Endothelial cell of umbilical vein (primary cell): ENCODE measurements around the gene PHF12. TPM values are rescaled to one million over a fixed set of nuclear protein-coding genes. Genes with fewer than 3 reads are reported as not detected.

Source experiments
- BruUV-seq: library from RNA; stranded (reverse); fragments of 400-500 nt; replicated peaks from 2 replicates; lab custom pipeline; 2021; lab: Mats Ljungman, UMichigan
- CTCF ChIA-PET: fragments of 300-600, 350-600 bp; sonication (Branson Sonifier 250); formaldehyde crosslinking; loops from one replicate; lab custom pipeline; 2021; ENCODE audit warnings: antibody characterized with exemption, inconsistent platforms; lab: Charles Lee
- POLR2A ChIA-PET: fragments of 300-600, 350-600 bp; sonication (Branson Sonifier 250); formaldehyde crosslinking; loops from one replicate; lab custom pipeline; 2021; ENCODE audit warnings: antibody characterized with exemption, inconsistent platforms; lab: Charles Lee
- DNase-seq: peaks from one replicate; pipeline ENCODE4 v3.0.0-alpha.2; 2011; ENCODE audit warnings: low read depth, low spot score
- FAIRE-seq: peaks from 2 replicates; lab custom pipeline; 2011; peaks lifted over from hg19 to GRCh38; lab: Jason Lieb, UNC
- H2AFZ ChIP-seq: 2 replicates; pipeline ENCODE4 v1.6.0; 2012; ENCODE audit warnings: low read depth, low read length, control low read depth, inconsistent platforms
- H3K27ac ChIP-seq: 2 replicates; pipeline ENCODE4 v1.5.1; 2011; ENCODE audit warnings: low read depth, mild to moderate bottlenecking, control low read depth, low read length, moderate library complexity; ENCODE audit not compliant: insufficient read depth
- H3K27me3 ChIP-seq, 2 experiments: 2 replicates each; pipeline versions ENCODE4 v1.6.0 to v1.6.1; 2011; ENCODE audit warnings: low read length in 2 of 2, mixed read lengths in 1 of 2; ENCODE audit not compliant: control insufficient read depth in 2 of 2, insufficient read depth in 2 of 2
- H3K36me3 ChIP-seq, 2 experiments: 2 replicates in 1 of 2; 3 replicates in 1 of 2; pipeline ENCODE4 v1.5.1; 2011; ENCODE audit warnings: low read length in 2 of 2, mild to moderate bottlenecking in 1 of 2, moderate library complexity in 1 of 2; ENCODE audit not compliant: control insufficient read depth in 2 of 2, insufficient read depth in 2 of 2; ENCODE audit errors: extremely low read depth in 1 of 2
- H3K4me1 ChIP-seq: 3 replicates; pipeline ENCODE4 v1.5.1; 2011; ENCODE audit warnings: mild to moderate bottlenecking, low read length; ENCODE audit not compliant: control insufficient read depth, insufficient read depth; ENCODE audit errors: extremely low read depth
- H3K4me2 ChIP-seq: 2 replicates; pipeline ENCODE4 v1.6.1; 2011; ENCODE audit warnings: low read length, control low read depth, mixed read lengths; ENCODE audit not compliant: insufficient read depth
- H3K4me3 ChIP-seq, 3 experiments: fragments of 200-600 bp in 1 of 3; sonication (generic), shearing (Covaris generic) in 1 of 3; replicated peaks in 1 of 3; 2 replicates each; pipeline ENCODE4 v1.5.1; 2011 to 2016; ENCODE audit warnings: control low read depth in 3 of 3, low read length in 3 of 3, mild to moderate bottlenecking in 2 of 3, inconsistent platforms in 1 of 3, low read depth in 1 of 3, moderate library complexity in 1 of 3; ENCODE audit not compliant: insufficient read depth in 1 of 3
- H3K79me2 ChIP-seq: 2 replicates; pipeline ENCODE4 v1.6.0; 2012; ENCODE audit warnings: low read length, inconsistent platforms; ENCODE audit not compliant: control insufficient read depth, insufficient read depth
- H3K9ac ChIP-seq: replicated peaks from 2 replicates; pipeline ENCODE3; 2011; ENCODE audit warnings: low read length, control low read depth; ENCODE audit not compliant: insufficient read depth; ENCODE audit errors: extremely low read depth
- H3K9me1 ChIP-seq: replicated peaks from 3 replicates; pipeline ENCODE4 v1.6.0; 2011; ENCODE audit warnings: mild to moderate bottlenecking, low read length; ENCODE audit not compliant: control insufficient read depth, insufficient read depth; ENCODE audit errors: extremely low read depth
- H3K9me3 ChIP-seq: replicated peaks from 2 replicates; pipeline ENCODE4 v1.5.1; 2012; ENCODE audit warnings: low read length, inconsistent platforms; ENCODE audit not compliant: control insufficient read depth, insufficient read depth
- H4K20me1 ChIP-seq: replicated peaks from 2 replicates; pipeline ENCODE3; 2011; ENCODE audit warnings: mild to moderate bottlenecking, low read length; ENCODE audit not compliant: control insufficient read depth, insufficient read depth; ENCODE audit errors: extremely low read depth
- EZH2 ChIP-seq: IDR thresholded peaks from 2 replicates; pipeline ENCODE4 v1.6.1; 2012; ENCODE audit warnings: borderline replicate concordance, low read depth, mild to moderate bottlenecking, moderate library complexity, low read length, inconsistent platforms; ENCODE audit not compliant: severe bottlenecking
- FOS ChIP-seq: IDR thresholded peaks from 2 replicates; pipeline ENCODE4 v1.6.1; 2011; ENCODE audit warnings: mild to moderate bottlenecking, low read length, moderate library complexity, borderline replicate concordance; ENCODE audit not compliant: insufficient read depth
- GATA2 ChIP-seq: IDR thresholded peaks from 2 replicates; pipeline ENCODE4 v1.7.0; 2011; ENCODE audit warnings: low read depth, mild to moderate bottlenecking, moderate library complexity, mixed read lengths, low read length; ENCODE audit not compliant: insufficient read length, insufficient read depth
- JUN ChIP-seq: IDR thresholded peaks from 2 replicates; pipeline ENCODE4 v1.6.1; 2011; ENCODE audit warnings: borderline replicate concordance, low read depth; ENCODE audit not compliant: insufficient read length, insufficient read depth
- MYC ChIP-seq: IDR thresholded peaks from one replicate; pipeline ENCODE4 v1.6.1; 2011; ENCODE audit warnings: mild to moderate bottlenecking, low read depth, low read length
- POLR2A ChIP-seq: IDR thresholded peaks from 2 replicates; pipeline ENCODE4 v1.6.1; 2012; ENCODE audit warnings: low read depth, mild to moderate bottlenecking, control low read depth, low read length
- POLR2AphosphoS5 ChIP-seq: IDR thresholded peaks from 2 replicates; pipeline ENCODE4 v1.6.1; 2012; ENCODE audit warnings: low read depth, mild to moderate bottlenecking, control low read depth, low read length, moderate library complexity; ENCODE audit not compliant: insufficient read depth
- dilution Hi-C: fragments of 300-500 bp; cut with MboI; formaldehyde crosslinking; loops from one replicate; pipeline ENCODE4 v1.15.0; 2019; ENCODE audit warnings: low sequenced_read_pairs; ENCODE audit not compliant: extremely low pct_ligation_motif_present
- intact Hi-C: fragments of 100-400 bp; cut with micrococcal nuclease; formaldehyde crosslinking; loops from one replicate; pipeline ENCODE4 v1.10.0; 2022
- polyA plus RNA-seq, 4 experiments: library from polyadenylated mRNA; depleted of rRNA in 3 of 4; stranded (reverse) in 3 of 4; unstranded in 1 of 4; fragments of >200 nt; gene quantifications; 2 replicates each; pipeline versions ENCODE4 v1.2.1 to v1.2.3, GENCODE V29; 2011 to 2012; ENCODE audit warnings: missing spikeins in 1 of 4
- total RNA-seq: library from RNA; stranded (reverse); gene quantifications from 2 replicates; pipeline ENCODE4 v1.2.3, GENCODE V29; 2021
- TF ChIP-seq, protein P1 (sequence below), 2 donors: IDR thresholded peaks; 1 replicate in 1 of 2; 2 replicates in 1 of 2; pipeline ENCODE4 v1.5.1; 2011; ENCODE audit warnings: low read length in 2 of 2, mild to moderate bottlenecking in 2 of 2, moderate library complexity in 2 of 2, control low read depth in 1 of 2, inconsistent platforms in 1 of 2, low read depth in 1 of 2; ENCODE audit not compliant: insufficient read depth in 1 of 2; ENCODE audit errors: extremely low read depth in 1 of 2
- TF ChIP-seq, protein P2 (sequence below): IDR thresholded peaks from 2 replicates; pipeline ENCODE4 v1.6.1; 2011; ENCODE audit not compliant: insufficient read depth, insufficient read length

Gene PHF12
- total and polyA plus RNA-seq, 2 donors (not counting 3 experiments of a cell fraction or from before 2014, with no cell fraction given): 26.6 to 44.2 TPM

DNA sequence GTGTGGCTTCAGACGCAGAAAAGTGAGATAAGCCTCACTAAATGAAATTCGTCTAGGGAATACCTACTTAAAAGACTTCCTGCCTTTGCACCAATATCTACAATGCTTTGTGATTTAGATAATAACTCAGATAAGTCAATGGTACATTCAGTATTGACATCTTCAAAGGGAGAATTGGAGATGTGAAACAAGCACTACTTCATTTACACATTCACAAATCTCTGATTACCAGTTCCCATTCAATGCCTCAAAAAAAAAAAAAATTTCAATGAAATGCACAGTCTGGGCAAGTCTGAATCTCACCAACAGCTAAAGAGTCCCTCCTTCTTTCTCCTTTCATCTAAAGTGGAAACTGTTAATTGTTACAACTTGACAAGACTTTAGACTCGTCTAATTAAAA lies 3.7 kb downstream of the PHF12 start:
- POLR2A ChIA-PET: no interaction called here
- Histone ChIP-seq H3K27me3 (no peaks in the 10 kb centered on the region), H3K27ac (no peak overlapping the region), H4K20me1 (peaks cover 3% of the 10 kb centered on the region), H3K79me2 (peaks cover 65% of the 10 kb centered on the region), H3K9me1 (no peaks in the 10 kb centered on the region), H3K4me1 (peaks cover 35% of the 10 kb centered on the region), H3K36me3 (no peaks in the 10 kb centered on the region), H3K9ac (peak overlapping the region; percentile 85), H3K4me2 (peak overlapping the region; percentile 73), H2AFZ (no peak overlapping the region), H3K4me3 (no peak overlapping the region), H3K9me3 (no peaks in the 10 kb centered on the region)
- dilution Hi-C loops (no loop called here), intact Hi-C loops (loop anchor here (5.0 kb wide), 1 partner anchor 50 kb away; the partner anchor contains the start of gene FLOT2)
- no TSS peak for BruUV-seq
- FAIRE-seq: no peak
- CTCF ChIA-PET: interaction anchor here (7.8 kb wide), 1 partner anchor 220 kb away, joined by 249 read pairs; the partner anchor contains the start of genes NEK8 and TLCD1
- TF ChIP-seq, protein P1, sequence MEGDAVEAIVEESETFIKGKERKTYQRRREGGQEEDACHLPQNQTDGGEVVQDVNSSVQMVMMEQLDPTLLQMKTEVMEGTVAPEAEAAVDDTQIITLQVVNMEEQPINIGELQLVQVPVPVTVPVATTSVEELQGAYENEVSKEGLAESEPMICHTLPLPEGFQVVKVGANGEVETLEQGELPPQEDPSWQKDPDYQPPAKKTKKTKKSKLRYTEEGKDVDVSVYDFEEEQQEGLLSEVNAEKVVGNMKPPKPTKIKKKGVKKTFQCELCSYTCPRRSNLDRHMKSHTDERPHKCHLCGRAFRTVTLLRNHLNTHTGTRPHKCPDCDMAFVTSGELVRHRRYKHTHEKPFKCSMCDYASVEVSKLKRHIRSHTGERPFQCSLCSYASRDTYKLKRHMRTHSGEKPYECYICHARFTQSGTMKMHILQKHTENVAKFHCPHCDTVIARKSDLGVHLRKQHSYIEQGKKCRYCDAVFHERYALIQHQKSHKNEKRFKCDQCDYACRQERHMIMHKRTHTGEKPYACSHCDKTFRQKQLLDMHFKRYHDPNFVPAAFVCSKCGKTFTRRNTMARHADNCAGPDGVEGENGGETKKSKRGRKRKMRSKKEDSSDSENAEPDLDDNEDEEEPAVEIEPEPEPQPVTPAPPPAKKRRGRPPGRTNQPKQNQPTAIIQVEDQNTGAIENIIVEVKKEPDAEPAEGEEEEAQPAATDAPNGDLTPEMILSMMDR (IDR thresholded peaks at IDR 0.05; ENCODE audit: extremely low read depth in 1 of 2, insufficient read depth in 1 of 2, low read depth in 1 of 2, low read length in 2 of 2): no peak
- TF ChIP-seq GATA2 (no peak), EZH2 (no peak), POLR2A (no peak), FOS (no peak), MYC (no peak), JUN (no peak), POLR2AphosphoS5 (no peak)
- TF ChIP-seq, protein P2, sequence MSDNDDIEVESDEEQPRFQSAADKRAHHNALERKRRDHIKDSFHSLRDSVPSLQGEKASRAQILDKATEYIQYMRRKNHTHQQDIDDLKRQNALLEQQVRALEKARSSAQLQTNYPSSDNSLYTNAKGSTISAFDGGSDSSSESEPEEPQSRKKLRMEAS: no peak
- DNase-seq: no peak
